Measurements from ENCODE around the gene GJA4.

GJA4 gene

DNA sequence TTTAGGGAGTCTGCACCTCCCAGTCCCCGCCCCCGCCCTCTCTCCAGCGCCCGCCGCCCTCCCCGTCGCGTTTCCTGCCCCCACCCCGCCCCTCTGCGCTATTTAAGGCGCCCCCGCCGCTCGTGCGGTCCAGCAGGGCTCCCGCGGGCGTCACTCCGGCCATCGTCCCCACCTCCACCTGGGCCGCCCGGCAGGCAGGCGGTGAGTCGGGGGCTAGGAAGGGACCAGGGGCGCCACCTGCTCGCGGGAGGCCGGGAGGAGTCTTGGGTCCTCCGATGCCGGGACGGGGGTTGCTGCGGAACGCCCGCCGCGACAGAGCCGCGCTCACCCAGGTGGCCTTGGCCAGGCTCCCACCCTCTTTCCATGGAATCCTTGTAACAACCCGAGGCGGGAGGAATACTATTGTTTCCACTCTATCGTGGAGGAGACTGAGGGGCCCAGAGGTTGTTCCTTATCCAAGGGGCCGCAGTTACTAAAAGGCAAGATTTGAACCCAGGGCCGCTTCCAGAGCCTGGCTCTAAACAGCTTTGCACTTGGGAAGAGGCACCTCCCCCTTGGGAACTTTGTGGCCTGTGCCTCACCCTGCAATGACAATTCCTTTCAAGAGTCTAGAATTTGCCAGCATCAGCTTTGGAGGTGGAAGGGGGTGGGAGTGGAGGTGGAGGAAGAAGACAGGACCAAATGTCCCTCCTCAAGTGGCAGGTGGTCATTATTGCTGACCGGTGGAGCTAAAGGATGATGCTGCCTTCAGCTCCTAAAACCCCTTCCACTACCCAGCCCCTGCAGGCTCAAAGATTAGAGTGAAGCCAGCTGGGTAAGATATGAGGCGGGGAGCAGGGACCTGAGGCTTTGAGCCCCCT, at the start of gene GJA4:
Gene GJA4 (plus strand): TSS at position 132 of the 860 bp plus-strand sequence. CDS start 1,215 bp downstream, outside the sequence.
- TF ChIP-seq GATA3 (IDR thresholded peaks at IDR 0.05; ENCODE audit: low read depth, low read length) (no peak), GATA2 (IDR thresholded peaks at IDR 0.05; ENCODE audit: low read depth, low read length) (no peak)

- TF ChIP-seq GATA2 (IDR thresholded peaks at IDR 0.05; ENCODE audit: low read depth, low read length) = no peak
Observed at GRCh38 chr1:34743775-34744174, 49.0 kb upstream of the GJA4 start.

GRCh38 chr1:34744851-34745250, 47.9 kb upstream of the GJA4 start:
- TF ChIP-seq GATA2 (IDR thresholded peaks at IDR 0.05; ENCODE audit: low read depth, low read length) (no peak), GATA3 (IDR thresholded peaks at IDR 0.05; ENCODE audit: low read depth, low read length) (no peak)

- TF ChIP-seq GATA3 (IDR thresholded peaks at IDR 0.05; ENCODE audit: low read depth, low read length) (no peak), GATA2 (IDR thresholded peaks at IDR 0.05; ENCODE audit: low read depth, low read length) (no peak)
Observed at GRCh38 chr1:34745666-34746065, 47.1 kb upstream of the GJA4 start.

- TF ChIP-seq GATA3 (IDR thresholded peaks at IDR 0.05; ENCODE audit: low read depth, low read length) (no peak), GATA2 (IDR thresholded peaks at IDR 0.05; ENCODE audit: low read depth, low read length) (no peak)
Observed at GRCh38 chr1:34746101-34746500, 46.7 kb upstream of the GJA4 start.

DNA sequence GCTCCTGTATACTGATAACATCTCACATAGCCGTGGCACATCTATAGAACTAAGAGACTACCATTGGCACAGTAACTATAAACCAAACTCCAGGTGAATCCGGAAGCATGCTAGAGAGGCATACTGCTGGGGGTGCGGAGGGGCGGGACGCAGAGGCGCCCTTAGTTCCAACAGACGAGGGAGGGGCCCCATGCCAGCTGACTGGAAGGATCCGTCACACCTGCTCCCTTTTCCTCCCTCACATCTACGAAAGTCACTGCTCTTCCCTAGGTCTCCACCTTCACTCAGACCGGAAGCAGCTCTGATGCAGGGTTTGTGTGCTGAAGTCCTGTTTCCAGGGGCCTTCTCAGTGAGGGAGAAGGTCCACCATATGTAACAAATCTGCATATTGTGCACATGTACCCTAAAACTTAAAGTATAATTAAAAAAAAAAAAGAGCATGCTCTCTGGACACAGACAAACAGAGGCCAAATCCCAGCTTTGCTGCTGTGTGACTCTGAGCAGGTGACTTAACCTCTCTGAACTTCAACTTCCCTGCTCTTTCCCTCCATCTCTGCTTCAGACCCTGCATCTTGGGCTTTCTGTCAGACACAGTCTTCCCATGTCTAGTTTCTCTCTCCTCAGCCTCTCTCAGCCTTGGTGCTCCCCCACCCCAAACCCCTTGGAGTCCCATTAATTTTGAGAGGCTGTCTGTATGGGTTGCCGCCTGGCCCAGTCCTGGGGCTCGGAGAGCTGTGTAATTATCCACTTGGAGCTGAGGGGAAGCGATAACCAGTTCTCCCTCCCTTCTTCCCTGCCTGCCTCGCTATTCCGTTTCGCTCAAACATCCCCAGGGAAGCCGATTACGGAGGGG, 45.8 kb upstream of the GJA4 start:
- TF ChIP-seq GATA2 (IDR thresholded peaks at IDR 0.05; ENCODE audit: low read depth, low read length) = no peak
- no peak for TF ChIP-seq GATA3 (IDR thresholded peaks at IDR 0.05; ENCODE audit: low read depth, low read length)

GRCh38 chr1:34747638-34747941, 45.2 kb upstream of the GJA4 start:
- no peak for TF ChIP-seq GATA2 (IDR thresholded peaks at IDR 0.05; ENCODE audit: low read depth, low read length)
- TF ChIP-seq GATA3 (IDR thresholded peaks at IDR 0.05; ENCODE audit: low read depth, low read length) = no peak

GRCh38 chr1:34749992-34750391, 42.8 kb upstream of the GJA4 start:
- TF ChIP-seq GATA3 (IDR thresholded peaks at IDR 0.05; ENCODE audit: low read depth, low read length) (no peak), GATA2 (IDR thresholded peaks at IDR 0.05; ENCODE audit: low read depth, low read length) (no peak)

DNA sequence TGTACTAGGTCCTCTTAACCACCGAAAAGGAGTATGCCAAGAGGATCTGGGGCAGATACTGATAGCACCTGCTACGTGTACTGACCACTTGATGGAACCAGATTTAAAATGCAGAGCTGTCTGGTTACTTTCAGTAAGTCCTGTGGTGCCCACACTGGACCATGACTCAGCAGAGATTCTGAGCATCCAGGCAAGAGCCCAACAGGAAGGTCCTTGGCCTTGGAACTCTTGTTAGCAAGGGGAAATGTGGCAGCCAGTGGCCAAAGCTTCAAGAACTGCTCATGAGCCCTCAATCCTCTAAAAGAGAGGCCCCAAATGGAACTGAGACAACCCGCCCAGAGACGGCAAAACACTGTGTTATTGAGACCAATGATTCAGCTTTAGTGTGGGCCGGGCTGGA, 42.2 kb upstream of the GJA4 start:
- TF ChIP-seq GATA3 (IDR thresholded peaks at IDR 0.05; ENCODE audit: low read depth, low read length) = no peak
- TF ChIP-seq GATA2 (IDR thresholded peaks at IDR 0.05; ENCODE audit: low read depth, low read length) = no peak

- TF ChIP-seq GATA2 (IDR thresholded peaks at IDR 0.05; ENCODE audit: low read depth, low read length) (no peak), GATA3 (IDR thresholded peaks at IDR 0.05; ENCODE audit: low read depth, low read length) (no peak)
Observed at GRCh38 chr1:34753163-34753562, 39.6 kb upstream of the GJA4 start.

GRCh38 chr1:34754964-34755637, 37.7 kb upstream of the GJA4 start, which contains the start of gene GJB5:
TSS of gene GJB5 (plus strand) at chr1:34755047. CDS start at chr1:34757331, 2,284 bp downstream.
- TF ChIP-seq GATA2 (IDR thresholded peaks at IDR 0.05; ENCODE audit: low read depth, low read length) = no peak
- no peak for TF ChIP-seq GATA3 (IDR thresholded peaks at IDR 0.05; ENCODE audit: low read depth, low read length)

DNA sequence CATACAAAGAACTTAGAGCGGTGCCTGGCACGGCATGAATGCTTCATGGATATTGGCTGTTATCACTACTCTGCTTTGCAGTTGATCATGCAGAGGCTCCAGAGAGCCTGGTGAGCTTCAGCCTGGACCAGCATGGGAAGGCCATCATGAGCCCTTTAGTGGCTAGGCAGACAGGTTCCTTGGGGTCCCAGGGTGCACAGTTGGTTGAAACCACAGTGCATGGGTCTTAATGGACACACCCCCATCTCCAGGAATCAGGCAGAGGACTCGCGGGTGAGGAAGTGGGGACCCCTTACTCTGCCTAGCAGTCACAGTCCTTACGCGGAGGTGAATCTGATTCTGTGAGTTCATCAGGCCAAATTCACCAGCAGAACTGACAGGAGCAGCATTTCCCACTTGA, 36.8 kb upstream of the GJA4 start:
- TF ChIP-seq GATA2 (IDR thresholded peaks at IDR 0.05; ENCODE audit: low read depth, low read length) (no peak), GATA3 (IDR thresholded peaks at IDR 0.05; ENCODE audit: low read depth, low read length) (no peak)

GRCh38 chr1:34757386-34757785, 35.4 kb upstream of the GJA4 start:
- TF ChIP-seq GATA3 (IDR thresholded peaks at IDR 0.05; ENCODE audit: low read depth, low read length) = no peak
- no peak for TF ChIP-seq GATA2 (IDR thresholded peaks at IDR 0.05; ENCODE audit: low read depth, low read length)

DNA sequence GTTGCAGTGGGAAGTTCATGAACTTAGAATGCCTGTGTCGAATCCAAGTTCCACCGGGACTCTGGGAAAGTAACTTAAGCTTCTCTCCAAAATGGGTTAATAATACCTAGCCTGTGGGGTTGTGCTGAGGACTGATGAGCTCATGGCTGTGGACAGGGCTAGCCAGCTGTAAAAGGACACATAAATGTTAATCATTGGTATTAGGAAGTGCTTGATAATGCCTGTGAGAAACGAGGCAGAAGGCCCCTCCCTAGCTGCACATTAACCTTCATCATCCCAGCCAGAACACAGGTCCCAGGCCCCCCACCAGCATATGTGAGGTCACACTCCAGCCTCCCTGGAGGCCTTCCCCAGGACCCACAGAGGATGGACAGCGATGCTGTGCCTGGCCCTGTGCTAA, 34.0 kb upstream of the GJA4 start:
- TF ChIP-seq GATA3 (IDR thresholded peaks at IDR 0.05; ENCODE audit: low read depth, low read length) (no peak), GATA2 (IDR thresholded peaks at IDR 0.05; ENCODE audit: low read depth, low read length) (no peak)

Measured in SH-SY5Y (cell line).